IMR-90 (cell line): ENCODE measurements around the gene WDFY2. TPM values are rescaled to one million over a fixed set of nuclear protein-coding genes. Genes with fewer than 3 reads are reported as not detected.

Experiments used
- MAFK ChIP-seq: IDR thresholded peaks from 2 replicates; pipeline ENCODE4 v1.6.1; 2012; ENCODE audit warnings: low read depth, low read length, improper control_type of control experiment
- MXI1 ChIP-seq: IDR thresholded peaks from 2 replicates; pipeline ENCODE4 v1.6.1; 2012; ENCODE audit warnings: low read depth, mild to moderate bottlenecking, low read length, moderate library complexity, borderline replicate concordance
- NFE2L2 ChIP-seq: fragments of 150-350 bp; IDR thresholded peaks from 2 replicates; pipeline ENCODE4 v1.6.1; 2016; ENCODE audit warnings: low read depth, mild to moderate bottlenecking, low read length
- RFX5 ChIP-seq: IDR thresholded peaks from 2 replicates; pipeline ENCODE4 v1.8.0; 2012; ENCODE audit warnings: low read depth, mild to moderate bottlenecking, low read length, moderate library complexity
- polyA plus RNA-seq, 3 experiments: library from polyadenylated mRNA; depleted of rRNA; stranded (reverse); fragments of >200 nt; gene quantifications; 2 replicates each; pipeline ENCODE4 v1.2.3, GENCODE V29; 2012; ENCODE audit warnings: low replicate concordance in 1 of 3
- total RNA-seq: library from RNA; depleted of rRNA; stranded (reverse); fragments of >200 nt; gene quantifications from 2 replicates; pipeline ENCODE4 v1.2.3, GENCODE V29; 2012

The WDFY2 gene
- total and polyA plus RNA-seq, 2 of the 4 experiments (the other 2 are of a cell fraction): 4.3 to 5.4 TPM

DNA sequence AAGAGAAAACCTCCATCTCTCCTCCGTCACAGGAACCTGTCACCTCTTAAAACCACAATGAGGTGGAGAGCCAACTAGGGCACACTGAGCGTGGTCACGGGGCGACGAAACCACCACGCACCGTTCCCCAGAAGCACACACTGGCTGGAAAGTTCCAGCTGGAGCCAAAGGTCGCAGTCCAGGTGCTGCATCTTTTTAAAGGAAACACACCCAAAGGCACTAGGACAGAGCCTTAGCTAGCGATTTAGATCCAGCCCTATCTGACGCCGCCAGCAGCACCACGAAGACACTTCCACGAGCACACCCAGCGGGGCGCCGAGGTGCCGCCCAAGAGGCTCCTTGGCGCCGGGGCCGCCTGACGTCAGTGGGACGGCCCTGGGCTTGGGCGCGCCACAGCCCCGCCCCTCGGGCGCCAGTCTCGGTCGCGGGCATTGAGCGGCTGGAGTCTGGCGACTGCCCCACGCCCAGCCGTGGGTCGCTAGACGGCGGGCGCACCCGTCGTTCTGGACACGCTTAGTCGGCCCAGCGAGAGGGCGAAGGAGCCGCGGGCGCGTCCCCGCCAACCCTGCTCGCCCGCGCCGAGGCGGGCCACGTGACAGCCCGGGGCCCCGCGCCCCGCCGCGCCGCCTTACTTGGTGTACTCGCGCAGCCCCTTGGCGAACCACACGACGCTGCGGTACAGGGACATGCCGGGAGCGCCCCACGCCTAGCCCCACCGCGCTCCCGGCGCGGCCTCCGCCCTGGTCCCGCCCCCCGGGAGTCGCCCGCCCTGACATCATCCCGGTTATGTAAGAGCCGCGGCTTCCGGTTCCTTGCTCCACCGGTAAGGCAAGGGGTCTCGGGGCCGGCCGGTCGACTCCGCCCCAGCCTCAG lies 219.4 kb downstream of the WDFY2 start, which contains the start of gene DHRS12 (continued):
- TF ChIP-seq MXI1 (0 out of 2 replicates have a peak, but pooled peaks have one; percentile 29), NFE2L2 (no peak), MAFK (no peak), RFX5 (no peak)
